Tibial artery (tissue), 4 donors: Measurements from ENCODE around the gene CLDN24.

ENCODE experiments used
- DNase-seq, 2 donors: peaks; one replicate each; pipeline ENCODE4 v3.0.0-alpha.2; 2019
- H3K27ac ChIP-seq, 2 donors: fragments of 200-600 bp; sonication (generic) in 1 of 2; 1 replicate in 1 of 2; 2 replicates in 1 of 2; pipeline ENCODE4 v1.5.1; 2018 to 2019; ENCODE audit warnings: mild to moderate bottlenecking in 1 of 2
- H3K27me3 ChIP-seq, 2 donors: fragments of 200-600 bp; sonication (generic) in 1 of 2; one replicate each; pipeline versions ENCODE4 v1.5.1 to v1.6.0; 2016 to 2019
- H3K36me3 ChIP-seq, 3 donors: fragments of 200-600 bp; sonication (generic) in 2 of 3; one replicate each; pipeline ENCODE4 v1.5.1; 2016 to 2019; ENCODE audit warnings: mild to moderate bottlenecking in 2 of 3
- H3K4me1 ChIP-seq, 4 donors: fragments of 200-600 bp; sonication (generic) in 2 of 4; 1 replicate in 3 of 4; 2 replicates in 1 of 4; pipeline ENCODE4 v1.5.1; 2016 to 2019
- H3K4me3 ChIP-seq, 2 donors: fragments of 200-600 bp; sonication (generic) in 1 of 2; 1 replicate in 1 of 2; 2 replicates in 1 of 2; pipeline ENCODE4 v1.5.1; 2018 to 2019; ENCODE audit warnings: mild to moderate bottlenecking in 2 of 2
- H3K9me3 ChIP-seq, 3 donors: fragments of 200-600 bp; sonication (generic) in 1 of 3; one replicate each; pipeline ENCODE4 v1.5.1; 2016 to 2019
- CTCF ChIP-seq, 2 experiments: fragments of 200-600 bp in 1 of 2; fragments of 450-650 bp in 1 of 2; IDR thresholded peaks; one replicate each; pipeline ENCODE4 v1.5.1; 2017 to 2019; ENCODE audit warnings: antibody characterized with exemption in 2 of 2, mild to moderate bottlenecking in 1 of 2, moderate library complexity in 1 of 2
- intact Hi-C: fragments of 100-400 bp; cut with DNase I; formaldehyde crosslinking; loops from one replicate; pipeline ENCODE4 v1.15.0; 2023; ENCODE audit warnings: low total_unique reads

CLDN24 gene

GRCh38 chr4:183321516-183321915, 710 bp downstream of the CLDN24 start:
- TF ChIP-seq CTCF (IDR thresholded peaks at IDR 0.05), result no peak
- intact Hi-C loops, result no loop called here
- no peaks in the 10 kb centered on the region for H3K9me3 ChIP-seq

GRCh38 chr4:183321079-183321478, 1.1 kb downstream of the CLDN24 start:
- Histone ChIP-seq H3K36me3 (peaks cover 4 to 15% (median 7%) of the 10 kb centered on the region in 3 donors), H3K4me3 (no peak overlapping the region), H3K4me1 (no peaks in the 10 kb centered on the region), H3K27ac (no peak overlapping the region), H3K27me3 (no peaks in the 10 kb centered on the region), H3K9me3 (no peaks in the 10 kb centered on the region)
- intact Hi-C loops, result no loop called here
- TF ChIP-seq CTCF (IDR thresholded peaks at IDR 0.05), result no peak
- DNase-seq, result no peak

More at GRCh38 chr4:183321516-183321915, 710 bp downstream of the CLDN24 start:
- no peak overlapping the region for H3K27ac ChIP-seq
- H3K36me3 ChIP-seq, result peaks cover 4 to 11% (median 5%) of the 10 kb centered on the region in 3 donors
- H3K4me3 ChIP-seq, result no peak overlapping the region
- no peaks in the 10 kb centered on the region for H3K27me3 ChIP-seq
- H3K4me1 ChIP-seq, result no peaks in the 10 kb centered on the region
- DNase-seq, result no peak

- TF ChIP-seq CTCF (IDR thresholded peaks at IDR 0.05), result no peak
- intact Hi-C loops, result no loop called here
- Histone ChIP-seq H3K36me3 (peaks cover 10 to 22% (median 12%) of the 10 kb centered on the region in 3 donors), H3K27ac (no peak within 1 kb of the TSS), H3K4me1 (no peaks in the 10 kb centered on the region), H3K4me3 (no peak within 1 kb of the TSS), H3K27me3 (no peaks in the 10 kb centered on the region), H3K9me3 (no peaks in the 10 kb centered on the region)
- no peak for DNase-seq
Observed at GRCh38 chr4:183320211-183321059, 1.8 kb downstream of the CLDN24 start, which contains the start of gene CLDN22. TSS of gene CLDN22 (minus strand) at chr4:183320276. CDS start at chr4:183320218, 58 bp downstream.

DNA sequence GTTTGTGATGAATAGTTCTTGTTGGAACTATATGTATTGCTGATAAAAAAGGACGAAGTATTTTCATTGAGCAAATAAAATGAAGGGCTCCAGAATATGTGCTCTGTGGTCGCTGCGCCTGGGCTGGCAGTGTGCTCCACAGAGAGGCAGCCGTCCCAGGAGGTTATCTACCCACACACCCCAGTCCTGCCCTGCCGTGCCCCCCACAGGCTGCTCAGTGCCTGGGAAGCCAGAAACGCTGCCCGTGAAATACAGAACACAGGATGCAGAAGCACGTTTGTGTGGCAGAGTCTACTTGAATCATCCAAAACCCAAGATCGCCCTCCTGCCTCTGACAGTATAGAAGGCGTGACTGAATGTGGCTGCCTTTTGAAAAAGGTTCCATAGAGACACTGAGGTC, 3.6 kb downstream of the CLDN24 start:
- intact Hi-C loops, result no loop called here
- no peaks in the 10 kb centered on the region for H3K27me3 ChIP-seq
- no peak overlapping the region for H3K4me3 ChIP-seq
- H3K4me1 ChIP-seq, result no peaks in the 10 kb centered on the region
- no peaks in the 10 kb centered on the region for H3K9me3 ChIP-seq
- TF ChIP-seq CTCF (IDR thresholded peaks at IDR 0.05), result no peak
- DNase-seq, result no peak
- H3K36me3 ChIP-seq, result peaks cover 22 to 40% (median 28%) of the 10 kb centered on the region in 3 donors
- no peak overlapping the region for H3K27ac ChIP-seq

GRCh38 chr4:183314806-183315205, 7.4 kb downstream of the CLDN24 start:
- Histone ChIP-seq H3K36me3 (peaks cover 33 to 57% (median 48%) of the 10 kb centered on the region in 3 donors), H3K4me3 (no peak overlapping the region), H3K4me1 (no peaks in the 10 kb centered on the region), H3K27me3 (no peaks in the 10 kb centered on the region), H3K27ac (no peak overlapping the region), H3K9me3 (no peaks in the 10 kb centered on the region)
- no peak for TF ChIP-seq CTCF (IDR thresholded peaks at IDR 0.05)
- intact Hi-C loops, result no loop called here
- DNase-seq, result no peak
